HUES64 (cell line): ENCODE measurements around the gene UBE2C.
"Not testable (repeated sequence)": the region's sequence is repeated elsewhere in the genome, so short reads cannot be mapped to it uniquely, and the experiment has no call there.

ENCODE experiments used
- H3K27ac ChIP-seq: 2 replicates; pipeline ENCODE4 v1.7.0; 2013; ENCODE audit warnings: low read depth, low read length, inconsistent platforms
- H3K27me3 ChIP-seq: 2 replicates; pipeline ENCODE4 v1.6.1; 2013; ENCODE audit warnings: mild to moderate bottlenecking, low read length; ENCODE audit not compliant: insufficient read depth
- H3K36me3 ChIP-seq: 2 replicates; pipeline ENCODE4 v1.6.1; 2013; ENCODE audit warnings: mild to moderate bottlenecking, low read length; ENCODE audit not compliant: insufficient read depth
- H3K4me1 ChIP-seq: 2 replicates; pipeline ENCODE4 v1.6.1; 2013; ENCODE audit warnings: mild to moderate bottlenecking, low read length, moderate library complexity; ENCODE audit not compliant: insufficient read depth
- H3K4me3 ChIP-seq: 2 replicates; pipeline ENCODE4 v1.5.1; 2013; ENCODE audit warnings: mild to moderate bottlenecking, low read length, moderate library complexity
- H3K9ac ChIP-seq: 2 replicates; pipeline ENCODE4 v1.6.1; 2013; ENCODE audit warnings: mild to moderate bottlenecking, low read depth, low read length
- H3K9me3 ChIP-seq: 2 replicates; pipeline ENCODE4 v1.6.1; 2013; ENCODE audit warnings: low read depth, low read length; ENCODE audit not compliant: insufficient read depth
- WGBS: fragments of 150-250, 120-280 bp; methylation state at CpG from one replicate; pipeline ENCODE4 v1.1.7; 2013; ENCODE audit warnings: missing lambda C conversion rate; 5-methylcytosine and 5-hydroxymethylcytosine counted together

UBE2C gene

DNA sequence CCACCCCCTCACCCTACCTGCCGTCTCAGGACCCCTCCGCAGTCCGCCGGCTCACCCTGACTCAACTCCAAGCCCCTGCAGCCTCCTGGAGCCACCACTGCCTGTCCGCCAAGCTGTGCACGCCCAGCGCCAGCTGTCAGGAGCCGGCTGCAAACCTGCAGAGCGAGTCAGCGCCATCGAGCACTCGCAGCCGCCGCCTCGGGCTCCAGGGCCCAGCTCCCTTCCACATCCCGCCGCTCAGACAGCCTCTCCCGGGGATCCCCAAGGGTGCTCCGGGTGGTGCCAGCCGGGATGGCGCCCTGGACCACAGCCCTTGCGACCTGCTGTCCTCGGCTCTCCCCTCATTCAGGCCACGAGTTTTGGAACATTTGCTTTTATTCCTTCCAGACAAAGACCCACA, 10.4 kb downstream of the UBE2C start:
- 84% methylated on average over 24 of the region's 24 CpGs for WGBS
- peaks cover 12% of the 10 kb centered on the region for H3K27me3 ChIP-seq
- no peaks in the 10 kb centered on the region for H3K9me3 ChIP-seq
- no peak overlapping the region for H3K27ac ChIP-seq
- no peak overlapping the region; the same call in 1 of the 2 replicates for H3K4me3 ChIP-seq
- H3K4me1 ChIP-seq: no peaks in the 10 kb centered on the region; the same call in 1 of the 2 replicates
- H3K36me3 ChIP-seq: peaks cover under 1% of the 10 kb centered on the region; the same call in 1 of the 2 replicates
- no peak overlapping the region for H3K9ac ChIP-seq

DNA sequence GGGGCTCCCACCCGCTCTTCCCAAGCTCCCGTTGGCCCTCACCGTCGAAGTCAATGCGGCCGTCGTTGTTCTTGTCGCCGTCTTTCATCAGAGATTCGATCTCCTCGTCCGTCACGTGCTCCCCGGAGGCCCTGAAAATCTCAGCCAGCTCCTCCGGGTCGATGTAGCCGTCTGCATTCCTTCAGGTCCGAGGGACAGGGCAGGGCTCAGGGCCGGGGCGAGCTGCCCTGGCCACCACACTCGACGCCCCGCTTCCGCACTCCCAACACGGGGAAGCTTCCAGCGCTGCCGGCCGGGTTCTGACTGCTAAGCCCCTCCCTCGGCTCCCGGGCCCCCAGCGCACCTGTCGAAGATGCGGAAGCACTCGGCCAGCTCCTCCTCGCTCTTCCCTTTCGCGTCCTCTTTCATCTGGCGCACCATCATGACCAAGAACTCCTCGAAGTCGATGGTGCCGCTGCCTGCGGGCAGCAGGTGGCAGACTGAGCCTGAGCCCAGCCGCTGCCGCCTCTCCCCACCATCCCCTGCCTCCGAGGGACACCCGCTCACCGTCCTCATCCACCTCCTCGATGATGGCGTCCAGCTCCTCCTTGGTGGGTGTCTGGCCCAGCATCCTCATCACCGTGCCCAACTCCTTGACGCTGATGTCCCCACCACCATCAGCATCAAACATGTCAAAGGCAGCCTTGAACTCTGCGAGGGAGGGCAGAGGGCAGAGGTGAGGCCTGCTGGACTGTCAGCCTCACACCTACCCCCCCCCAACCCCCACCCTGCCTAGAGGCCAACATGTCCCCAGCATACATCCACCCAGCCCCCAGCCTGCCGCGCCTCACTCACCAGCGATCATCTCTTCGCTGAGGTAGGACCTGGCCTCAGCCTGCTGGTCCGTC, 11.7 kb downstream of the UBE2C start:
- Histone ChIP-seq H3K27me3 (peaks cover 12% of the 10 kb centered on the region), H3K4me3 (peak overlapping the region; percentile 40), H3K9ac (0 out of 2 replicates have a peak overlapping the region, but pooled peaks have one; percentile 45), H3K27ac (no peak overlapping the region), H3K4me1 (no peaks in the 10 kb centered on the region; the same call in 1 of the 2 replicates), H3K9me3 (no peaks in the 10 kb centered on the region), H3K36me3 (no peaks in the 10 kb centered on the region)
- WGBS: 41% methylated on average over 57 of the region's 57 CpGs

DNA sequence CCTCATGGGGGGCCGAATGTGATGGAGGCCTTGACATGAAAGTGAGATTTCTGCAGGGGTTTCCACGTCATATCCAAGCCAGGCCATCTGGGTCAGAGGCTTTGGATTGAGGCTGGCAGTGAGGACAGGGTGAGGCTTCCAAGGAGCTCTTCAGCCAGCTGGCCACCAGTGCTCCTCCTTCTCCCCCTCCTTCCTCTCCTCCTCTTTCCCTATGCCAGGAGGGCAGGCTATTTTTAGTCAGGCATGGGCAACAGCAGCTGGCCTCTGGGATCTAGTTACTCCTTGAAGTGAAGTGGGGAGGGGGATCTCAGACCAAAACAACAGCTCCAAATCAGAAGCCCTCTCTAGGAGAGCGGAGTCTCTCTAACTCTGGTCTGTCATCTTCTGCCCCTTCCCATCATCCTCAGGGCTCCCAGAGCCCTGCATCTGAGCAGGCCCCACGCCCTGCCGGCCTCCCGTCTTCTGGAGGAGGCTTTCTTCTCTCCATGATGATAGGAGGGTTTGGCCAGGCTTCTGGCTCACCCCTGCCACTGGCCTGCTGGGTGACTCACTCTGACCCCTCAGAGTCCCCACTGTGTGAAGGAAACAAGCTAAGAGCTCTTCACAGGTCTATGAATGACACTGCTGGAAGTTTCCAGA, 14.1 kb downstream of the UBE2C start:
- no peaks in the 10 kb centered on the region; the same call in 1 of the 2 replicates for H3K4me1 ChIP-seq
- no peak overlapping the region for H3K4me3 ChIP-seq
- no peaks in the 10 kb centered on the region for H3K36me3 ChIP-seq
- WGBS: 69% methylated on average over 6 of the region's 6 CpGs
- H3K9me3 ChIP-seq: no peaks in the 10 kb centered on the region
- H3K9ac ChIP-seq: no peak overlapping the region
- H3K27me3 ChIP-seq: peaks cover 12% of the 10 kb centered on the region
- H3K27ac ChIP-seq: no peak overlapping the region

DNA sequence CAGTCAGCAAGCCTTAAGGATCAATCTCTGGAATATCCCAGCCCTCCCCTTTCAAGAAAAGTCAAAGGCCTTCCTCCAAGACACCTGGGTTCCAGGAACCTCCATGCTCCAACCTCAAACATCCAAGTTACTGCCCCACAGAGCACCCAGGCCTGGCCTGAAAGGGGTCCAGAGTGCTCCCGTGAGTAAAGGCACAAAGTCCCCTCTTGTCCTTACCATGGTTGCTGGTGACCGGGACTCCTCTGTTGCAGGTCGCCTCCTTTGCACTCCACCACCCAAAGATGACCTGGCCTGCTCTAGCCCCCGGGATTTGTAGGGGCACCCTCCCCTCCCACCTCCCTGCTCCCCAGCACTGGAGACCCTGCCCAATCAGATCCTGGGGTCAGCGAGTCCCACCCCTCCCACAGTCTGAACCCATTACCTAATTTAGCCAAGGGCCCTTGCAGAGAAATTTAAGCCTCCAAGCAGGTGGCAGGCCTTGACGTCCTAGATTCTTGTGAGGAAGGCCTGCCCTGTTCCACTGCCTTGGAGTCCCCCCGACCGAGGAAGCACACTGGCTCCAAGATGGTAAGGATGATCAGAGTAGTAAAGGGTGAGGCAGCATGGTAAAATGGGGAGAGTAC, 14.7 kb downstream of the UBE2C start, which contains the start of gene TNNC2:
Gene TNNC2 (minus strand): TSS at position 283 of the 623 bp plus-strand sequence. CDS start 64 bp downstream, at position 219.
- WGBS: 89% methylated on average over 8 of the region's 8 CpGs
- H3K4me1 ChIP-seq: no peaks in the 10 kb centered on the region; the same call in 1 of the 2 replicates
- no peak within 1 kb of the TSS for H3K27ac ChIP-seq
- H3K9ac ChIP-seq: no peak within 1 kb of the TSS
- H3K27me3 ChIP-seq: peaks cover 12% of the 10 kb centered on the region
- no peaks in the 10 kb centered on the region for H3K36me3 ChIP-seq
- H3K4me3 ChIP-seq: no peak within 1 kb of the TSS
- no peaks in the 10 kb centered on the region for H3K9me3 ChIP-seq

DNA sequence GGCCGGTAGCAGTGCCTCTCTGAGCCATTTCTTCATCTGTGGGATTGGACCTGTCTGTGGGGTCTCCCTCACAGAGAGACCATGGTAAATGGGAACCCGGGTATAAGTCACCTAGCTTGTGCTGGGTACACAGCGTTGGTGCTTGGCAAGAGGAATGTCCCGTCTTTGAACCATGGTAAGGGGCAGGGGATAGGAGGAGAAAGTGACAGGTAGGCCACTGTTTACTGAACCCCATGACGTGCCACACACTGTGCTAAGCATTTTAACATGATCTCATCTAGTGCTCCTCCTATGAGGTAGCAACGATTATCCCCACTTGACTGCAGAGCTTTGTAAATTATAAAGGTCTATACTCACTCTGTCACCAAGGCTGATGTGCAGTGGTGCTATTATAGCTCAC, 15.3 kb downstream of the UBE2C start:
- 91% methylated on average over 6 of the region's 6 CpGs for WGBS
- Histone ChIP-seq H3K27ac (no peak overlapping the region), H3K4me1 (no peaks in the 10 kb centered on the region; the same call in 1 of the 2 replicates), H3K9me3 (no peaks in the 10 kb centered on the region), H3K27me3 (peaks cover 12% of the 10 kb centered on the region), H3K9ac (no peak overlapping the region), H3K4me3 (no peak overlapping the region), H3K36me3 (no peaks in the 10 kb centered on the region)

DNA sequence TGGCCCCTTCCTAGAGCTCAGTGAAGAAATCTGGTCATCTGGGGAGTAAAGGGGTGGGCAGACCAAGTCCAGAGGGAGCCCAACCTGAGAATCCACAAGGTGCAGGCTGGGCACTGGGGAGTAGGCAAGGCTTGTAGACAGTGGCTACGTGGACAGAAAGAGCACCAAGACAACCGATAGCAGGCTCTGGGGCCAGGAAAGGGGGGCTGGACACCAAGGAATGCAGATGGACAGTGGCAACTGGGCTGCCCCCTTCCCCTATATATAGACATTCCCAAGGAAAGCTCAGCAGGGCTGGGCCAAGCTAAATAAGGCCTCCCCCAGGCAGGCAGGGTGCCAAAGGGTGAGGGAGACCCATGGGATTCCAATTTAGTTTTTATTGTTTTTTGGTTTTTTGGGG, 16.1 kb downstream of the UBE2C start:
- no peaks in the 10 kb centered on the region for H3K36me3 ChIP-seq
- H3K9ac ChIP-seq: no peak overlapping the region
- H3K4me1 ChIP-seq: peaks cover 5% of the 10 kb centered on the region
- no peaks in the 10 kb centered on the region for H3K9me3 ChIP-seq
- 77% methylated on average over 2 of the region's 2 CpGs for WGBS
- H3K27me3 ChIP-seq: peaks cover 6% of the 10 kb centered on the region
- H3K4me3 ChIP-seq: no peak overlapping the region
- H3K27ac ChIP-seq: no peak overlapping the region

DNA sequence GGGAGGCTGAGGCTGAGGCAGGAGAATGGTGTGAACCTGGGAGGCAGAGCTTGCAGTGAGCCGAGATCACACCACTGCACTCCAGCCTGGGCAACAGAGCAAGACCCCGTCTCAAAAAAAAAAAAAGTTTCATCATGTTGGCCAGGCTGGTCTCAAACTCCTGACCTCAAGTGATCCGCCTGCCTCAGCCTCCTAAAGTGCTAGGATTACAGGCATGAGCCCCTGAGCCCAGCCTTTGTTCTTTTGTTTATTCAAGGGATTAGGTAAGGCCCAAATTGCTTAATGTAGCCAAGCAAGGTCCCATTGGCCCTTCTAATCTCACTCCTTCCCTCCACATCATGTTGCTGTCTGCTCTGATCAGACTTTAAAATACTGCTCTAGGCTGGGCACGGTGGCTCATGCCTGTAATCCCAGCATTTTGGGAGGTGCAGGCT, 17.2 kb downstream of the UBE2C start:
- not testable (repeated sequence) for H3K9me3 ChIP-seq, H3K4me1 ChIP-seq, H3K27ac ChIP-seq, H3K27me3 ChIP-seq, H3K9ac ChIP-seq, H3K4me3 ChIP-seq, H3K36me3 ChIP-seq
- WGBS: 90% methylated on average over 4 of the region's 4 CpGs

DNA sequence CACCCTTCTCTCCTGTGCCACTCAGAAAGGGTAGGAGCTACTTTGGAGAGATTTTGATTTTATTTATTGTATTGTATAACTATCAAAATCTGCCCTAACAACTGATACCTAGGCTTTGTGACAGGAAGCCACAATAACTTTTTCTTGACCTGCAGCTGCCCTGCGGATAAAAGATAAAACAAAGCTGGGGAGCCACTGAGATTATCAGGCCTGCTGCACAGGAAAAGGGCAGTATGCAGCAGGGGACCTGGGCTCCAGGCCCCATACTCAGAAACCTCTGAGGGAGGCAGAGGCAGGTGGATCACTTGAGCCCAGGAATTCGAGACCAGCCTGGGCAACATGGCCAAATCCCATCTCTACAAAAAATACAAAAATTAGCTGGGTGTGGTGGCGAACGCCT, 20.2 kb downstream of the UBE2C start:
- Histone ChIP-seq H3K4me3 (no peak overlapping the region), H3K9me3 (no peaks in the 10 kb centered on the region), H3K4me1 (peaks cover 5% of the 10 kb centered on the region), H3K27ac (no peak overlapping the region), H3K9ac (no peak overlapping the region), H3K36me3 (peaks cover 18% of the 10 kb centered on the region; the same call in 1 of the 2 replicates), H3K27me3 (no peaks in the 10 kb centered on the region)
- WGBS: 91% methylated on average over 4 of the region's 4 CpGs

DNA sequence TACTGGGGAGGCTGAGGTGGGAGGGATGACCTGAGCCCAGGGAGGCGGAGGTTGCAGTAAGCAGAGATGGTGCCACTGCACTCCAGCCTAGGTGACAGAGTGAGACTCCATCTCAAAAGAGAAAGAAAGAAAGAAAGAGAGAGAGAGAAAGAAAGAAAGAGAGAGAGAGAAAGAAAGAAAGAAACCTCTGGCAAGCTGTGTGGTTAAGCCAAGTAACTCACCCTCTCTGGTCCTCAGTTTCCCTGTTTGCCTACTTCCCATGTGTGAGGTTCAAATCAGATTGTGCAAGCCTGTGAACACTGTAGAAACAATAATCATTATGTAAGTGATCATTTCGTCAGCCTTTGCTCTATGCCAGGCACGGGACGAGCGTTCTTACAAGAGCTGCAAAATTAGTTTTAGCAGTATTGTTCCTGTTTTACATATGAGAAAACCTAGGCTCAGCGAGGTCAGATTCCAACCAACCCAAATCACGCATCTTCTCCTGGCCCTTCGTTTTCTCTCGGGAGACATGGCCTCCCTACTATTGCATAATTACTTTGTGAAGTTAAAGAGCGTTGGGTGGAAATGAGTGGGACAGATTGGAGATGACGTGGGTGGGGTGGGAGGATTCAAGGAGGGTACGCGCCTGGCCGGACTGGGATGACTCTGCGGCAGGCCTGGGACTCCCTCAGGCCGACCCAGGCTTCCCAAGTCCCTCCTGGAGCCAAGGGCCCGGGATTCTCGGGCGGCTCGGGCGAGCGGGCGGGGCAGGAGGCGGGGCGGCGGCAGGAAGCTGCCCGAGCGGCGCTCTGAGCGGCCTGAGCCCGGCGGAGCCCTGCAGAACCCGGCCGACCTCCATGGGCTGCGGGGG, 20.8 kb downstream of the UBE2C start, which contains the start of gene SNX21:
Gene SNX21 (plus strand): TSS at position 770 of the 853 bp plus-strand sequence. CDS start 121 bp downstream, outside the sequence.
- peak within 1 kb of the TSS; percentile 75 for H3K9ac ChIP-seq
- H3K27ac ChIP-seq: peak within 1 kb of the TSS; percentile 80
- no peaks in the 10 kb centered on the region for H3K27me3 ChIP-seq
- peak within 1 kb of the TSS; percentile 79 for H3K4me3 ChIP-seq
- 13% methylated on average over 35 of the region's 35 CpGs for WGBS
- no peaks in the 10 kb centered on the region for H3K9me3 ChIP-seq
- peaks cover 21% of the 10 kb centered on the region; the same call in 1 of the 2 replicates for H3K36me3 ChIP-seq
- peaks cover 5% of the 10 kb centered on the region for H3K4me1 ChIP-seq
